AML-193 (cell line): ENCODE data around the gene CGB8.
"Not testable (repeated sequence)": the region's sequence is repeated elsewhere in the genome, so short reads cannot be mapped to it uniquely, and the experiment has no call there.

Experiments
- DNase-seq, 2 experiments: peaks; one replicate each; lab custom pipeline; 2025; lab: John Stamatoyannopoulos, UW

The CGB8 gene

GRCh38 chr19:49064768-49065611 is 16.1 kb upstream of the CGB8 start, which contains the start of gene NTF4:
NTF4 (minus strand) TSS chr19:49064818; CDS start chr19:49061997, 2,821 bp downstream.
- no peak for DNase-seq

- no peak for DNase-seq
These were observed 15.2 kb upstream of the CGB8 start for GRCh38 chr19:49064029-49064629.

- DNase-seq, result no peak
These were observed 12.5 kb upstream of the CGB8 start for GRCh38 chr19:49061445-49061844.

- no peak for DNase-seq
These were observed 12.1 kb upstream of the CGB8 start for GRCh38 chr19:49061000-49061399.

GRCh38 chr19:49059053-49059452 is 10.1 kb upstream of the CGB8 start:
- no peak for DNase-seq

GRCh38 chr19:49058562-49058961 is 9.7 kb upstream of the CGB8 start:
- DNase-seq, result no peak

- DNase-seq, result no peak
These were observed 8.8 kb upstream of the CGB8 start, which contains the start of gene CGB7 for GRCh38 chr19:49057636-49058234. CGB7 (minus strand) TSS chr19:49057749; CDS start chr19:49055375, 2,374 bp downstream.

GRCh38 chr19:49056902-49057596 is 8.1 kb upstream of the CGB8 start:
- not testable (repeated sequence) for DNase-seq

GRCh38 chr19:49056101-49056901 is 7.4 kb upstream of the CGB8 start:
- DNase-seq, result no peak

- DNase-seq, result not testable (repeated sequence)
These were observed 1.6 kb upstream of the CGB8 start for GRCh38 chr19:49050376-49051033.

GRCh38 chr19:49049834-49050233 is 923 bp upstream of the CGB8 start:
- DNase-seq, result not testable (repeated sequence)

GRCh38 chr19:49043548-49043947 is 5.4 kb downstream of the CGB8 start, which contains the start of gene CGB5:
CGB5 (plus strand) TSS chr19:49043848; CDS start chr19:49044210, 362 bp downstream.
- not testable (repeated sequence) for DNase-seq

GRCh38 chr19:49042666-49043065 is 6.2 kb downstream of the CGB8 start:
- not testable (repeated sequence) for DNase-seq

- no peak for DNase-seq
These were observed 6.7 kb downstream of the CGB8 start for GRCh38 chr19:49042177-49042576.

GRCh38 chr19:49039736-49040135 is 9.2 kb downstream of the CGB8 start:
- DNase-seq, result not testable (repeated sequence)

GRCh38 chr19:49038557-49039276 is 10.2 kb downstream of the CGB8 start:
- not testable (repeated sequence) for DNase-seq

GRCh38 chr19:49038111-49038510 is 10.8 kb downstream of the CGB8 start:
- DNase-seq, result not testable (repeated sequence)

- not testable (repeated sequence) for DNase-seq
These were observed 12.1 kb downstream of the CGB8 start, which contains the start of gene CGB1 for GRCh38 chr19:49036815-49037214. CGB1 (minus strand) TSS chr19:49036895; CDS start chr19:49036711, 184 bp downstream.

- not testable (repeated sequence) for DNase-seq
These were observed 17.1 kb downstream of the CGB8 start, which contains the start of gene CGB2 for GRCh38 chr19:49031642-49032301. CGB2 (plus strand) TSS chr19:49031890; CDS start chr19:49032096, 206 bp downstream.
